H9 (cell line): ENCODE measurements around the gene ITPR1. TPM values are rescaled to one million over a fixed set of nuclear protein-coding genes. Genes with fewer than 3 reads are reported as not detected.

Source experiments
- DNase-seq: peaks from one replicate; pipeline ENCODE4 v3.0.0-alpha.2; 2017
- H2AFZ ChIP-seq: one replicate; pipeline ENCODE4 v1.6.1; 2013; ENCODE audit warnings: mild to moderate bottlenecking, low read length, control low read depth, moderate library complexity
- H2AK5ac ChIP-seq: 2 replicates; pipeline ENCODE4 v1.6.1; 2013; ENCODE audit warnings: low read length, control low read depth, mixed read lengths; ENCODE audit not compliant: insufficient read length
- H2BK120ac ChIP-seq: one replicate; pipeline ENCODE4 v1.6.1; 2013; ENCODE audit warnings: low read depth, mild to moderate bottlenecking, low read length, control low read depth, inconsistent platforms; ENCODE audit not compliant: poor library complexity, severe bottlenecking
- H2BK12ac ChIP-seq: 2 replicates; pipeline ENCODE4 v1.6.1; 2013; ENCODE audit warnings: low read length, control low read depth, mixed read lengths, low read depth; ENCODE audit not compliant: insufficient read length
- H2BK15ac ChIP-seq: 2 replicates; pipeline ENCODE4 v1.6.1; 2013; ENCODE audit warnings: low read depth, low read length, control low read depth
- H2BK20ac ChIP-seq: one replicate; pipeline ENCODE4 v1.6.1; 2013; ENCODE audit warnings: low read depth, mild to moderate bottlenecking, low read length, control low read depth, inconsistent platforms; ENCODE audit not compliant: poor library complexity, severe bottlenecking
- H2BK5ac ChIP-seq: 2 replicates; pipeline ENCODE4 v1.6.1; 2013; ENCODE audit warnings: low read length, control low read depth, mixed read lengths; ENCODE audit not compliant: insufficient read length
- H3K14ac ChIP-seq: 2 replicates; pipeline ENCODE4 v1.6.1; 2013; ENCODE audit warnings: low read length, control low read depth; ENCODE audit not compliant: insufficient read depth
- H3K18ac ChIP-seq: 2 replicates; pipeline ENCODE4 v1.6.1; 2013; ENCODE audit warnings: low read depth, mild to moderate bottlenecking, mixed read lengths, low read length, control low read depth; ENCODE audit not compliant: insufficient read length
- H3K23ac ChIP-seq: 2 replicates; pipeline ENCODE4 v1.6.1; 2013; ENCODE audit warnings: low read length, control low read depth, mixed read lengths, low read depth; ENCODE audit not compliant: insufficient read length
- H3K23me2 ChIP-seq: 2 replicates; pipeline ENCODE4 v1.6.1; 2013; ENCODE audit warnings: low read depth, mild to moderate bottlenecking, mixed read lengths, low read length, control low read depth; ENCODE audit not compliant: insufficient read length, poor library complexity, severe bottlenecking
- H3K27ac ChIP-seq: 2 replicates; pipeline ENCODE4 v1.5.1; 2013; ENCODE audit warnings: low read length, control low read depth, mixed read lengths, low read depth; ENCODE audit not compliant: insufficient read length
- H3K27me3 ChIP-seq: 2 replicates; pipeline ENCODE4 v1.6.1; 2013; ENCODE audit warnings: low read length, control low read depth, inconsistent platforms; ENCODE audit not compliant: insufficient read depth
- H3K4ac ChIP-seq: 2 replicates; pipeline ENCODE4 v1.6.1; 2013; ENCODE audit warnings: low read depth, mild to moderate bottlenecking, control low read depth, inconsistent platforms, low read length, moderate library complexity
- H3K4me1 ChIP-seq: 2 replicates; pipeline ENCODE4 v1.6.1; 2013; ENCODE audit warnings: low read length, control low read depth, inconsistent platforms; ENCODE audit not compliant: insufficient read depth
- H3K4me2 ChIP-seq: 2 replicates; pipeline ENCODE4 v1.6.1; 2013; ENCODE audit warnings: low read length, control low read depth, mixed read lengths; ENCODE audit not compliant: insufficient read length, insufficient read depth
- H3K56ac ChIP-seq: 2 replicates; pipeline ENCODE4 v1.6.1; 2013; ENCODE audit warnings: low read depth, mild to moderate bottlenecking, mixed read lengths, low read length, control low read depth; ENCODE audit not compliant: insufficient read length
- H3K79me1 ChIP-seq: 2 replicates; pipeline ENCODE4 v1.6.1; 2013; ENCODE audit warnings: low read depth, mild to moderate bottlenecking, moderate library complexity, low read length, control low read depth, inconsistent platforms; ENCODE audit not compliant: insufficient read depth, poor library complexity, severe bottlenecking
- H3K79me2 ChIP-seq: 2 replicates; pipeline ENCODE4 v1.6.1; 2013; ENCODE audit warnings: low read length, control low read depth, inconsistent platforms; ENCODE audit not compliant: insufficient read depth
- H3K9ac ChIP-seq: 2 replicates; pipeline ENCODE4 v1.6.1; 2013; ENCODE audit warnings: low read length, control low read depth, mixed read lengths; ENCODE audit not compliant: insufficient read length; ENCODE audit errors: extremely low read depth
- H3K9me3 ChIP-seq: one replicate; pipeline ENCODE4 v1.6.1; 2013; ENCODE audit warnings: low read depth, low read length, inconsistent platforms; ENCODE audit not compliant: control insufficient read depth
- H3T11ph ChIP-seq: one replicate; pipeline ENCODE4 v1.6.1; 2013; ENCODE audit warnings: mild to moderate bottlenecking, low read length, control low read depth, inconsistent platforms
- H4K20me1 ChIP-seq: one replicate; pipeline ENCODE4 v1.6.1; 2013; ENCODE audit not compliant: control insufficient read depth, insufficient read length, insufficient read depth
- H4K5ac ChIP-seq: 2 replicates; pipeline ENCODE4 v1.6.1; 2013; ENCODE audit warnings: low read depth, mild to moderate bottlenecking, mixed read lengths, low read length, control low read depth; ENCODE audit not compliant: insufficient read length
- H4K8ac ChIP-seq: replicated peaks from 2 replicates; pipeline ENCODE4 v1.6.1; 2013; ENCODE audit warnings: low read length, control low read depth, mixed read lengths, low read depth; ENCODE audit not compliant: insufficient read length
- H4K91ac ChIP-seq: 2 replicates; pipeline ENCODE4 v1.6.1; 2013; ENCODE audit warnings: low read depth, mild to moderate bottlenecking, moderate library complexity, mixed read lengths, low read length, control low read depth; ENCODE audit not compliant: insufficient read length
- H3K27ac Mint-ChIP-seq, 3 experiments: 2 replicates in 2 of 3; 3 replicates in 1 of 3; pipeline ENCODE4 v1.8.0; 2020 to 2021; ENCODE audit warnings: mixed read lengths in 3 of 3, mild to moderate bottlenecking in 1 of 3, moderate library complexity in 1 of 3
- H3K27me3 Mint-ChIP-seq: 2 replicates; pipeline ENCODE4 v1.8.0; 2021; ENCODE audit warnings: low read depth, mild to moderate bottlenecking, moderate library complexity, mixed read lengths
- H3K36me3 Mint-ChIP-seq, 3 experiments: 2 replicates in 2 of 3; 3 replicates in 1 of 3; pipeline ENCODE4 v1.8.0; 2020 to 2021; ENCODE audit warnings: low read depth in 3 of 3, mixed read lengths in 3 of 3; ENCODE audit not compliant: insufficient read depth in 1 of 3
- H3K4me1 Mint-ChIP-seq, 2 experiments: 2 replicates each; pipeline ENCODE4 v1.8.0; 2020; ENCODE audit warnings: mixed read lengths in 2 of 2
- H3K4me3 Mint-ChIP-seq, 2 experiments: 2 replicates in 1 of 2; 3 replicates in 1 of 2; pipeline ENCODE4 v1.8.0; 2020 to 2021; ENCODE audit warnings: mild to moderate bottlenecking in 2 of 2, mixed read lengths in 2 of 2, moderate library complexity in 1 of 2
- H3K9me3 Mint-ChIP-seq, 2 experiments: 2 replicates in 1 of 2; 3 replicates in 1 of 2; pipeline ENCODE4 v1.8.0; 2020; ENCODE audit warnings: mild to moderate bottlenecking in 2 of 2, mixed read lengths in 2 of 2, moderate library complexity in 1 of 2
- WGBS: extraction: QIAGEN DNeasy Blood & Tissue Kit; methylation state at CpG from one replicate; pipeline ENCODE4 v1.1.7; 2013; ENCODE audit warnings: missing lambda C conversion rate, low lambda C conversion rate, mixed read lengths; ENCODE audit not compliant: insufficient read length; ENCODE audit errors: extremely low coverage; 5-methylcytosine and 5-hydroxymethylcytosine counted together
- total RNA-seq: library from RNA; stranded (reverse); gene quantifications from 2 replicates; pipeline ENCODE4 v1.2.1, GENCODE V29; 2021
- TF ChIP-seq, protein P1 (sequence below): fragments of 200-600 bp; sonication (generic); conservative IDR thresholded peaks from 3 replicates; pipeline ENCODE4 v1.8.0; 2021; ENCODE audit warnings: antibody characterized with exemption, mild to moderate bottlenecking

ITPR1 gene
- total RNA-seq, 1 experiment from 2014 or later: 4.2 TPM

DNA sequence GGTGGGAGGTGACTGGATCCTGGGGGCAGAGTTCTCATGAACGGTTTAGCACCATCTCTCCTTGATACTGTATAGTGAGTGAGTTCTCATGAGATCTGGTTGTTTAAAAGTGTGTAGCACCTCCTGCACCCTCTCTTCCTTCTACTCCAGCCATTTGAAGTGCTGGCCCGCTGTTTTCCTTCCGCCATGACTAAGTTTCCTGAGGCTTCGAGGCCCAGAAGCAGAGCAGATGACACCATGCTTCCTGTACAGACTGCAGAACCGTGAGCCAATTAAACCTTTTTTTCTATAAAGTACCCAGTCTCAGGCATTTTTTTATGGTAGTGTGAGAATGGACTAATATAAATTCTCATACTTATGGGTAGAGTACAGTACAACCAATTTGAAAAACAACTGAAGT, 362.5 kb downstream of the ITPR1 start:
- Histone ChIP-seq H3K9ac (no peak overlapping the region), H3K27me3 (no peaks in the 10 kb centered on the region), H3K4me1 (no peaks in the 10 kb centered on the region), H3K23me2 (no peaks in the 10 kb centered on the region), H3K14ac (no peak overlapping the region), H3K79me2 (no peaks in the 10 kb centered on the region), H3K79me1 (no peaks in the 10 kb centered on the region), H2AFZ (no peak overlapping the region), H4K8ac (no peak overlapping the region), H2BK20ac (no peak overlapping the region), H2BK15ac (no peak overlapping the region; the same call in 1 of the 2 replicates), H3T11ph (no peak overlapping the region), H4K91ac (no peak overlapping the region), H3K23ac (no peak overlapping the region), H4K5ac (no peak overlapping the region), H3K4ac (no peak overlapping the region), H3K18ac (no peak overlapping the region), H3K56ac (no peak overlapping the region), H4K20me1 (no peaks in the 10 kb centered on the region), H3K9me3 (no peaks in the 10 kb centered on the region), H3K4me2 (no peak overlapping the region), H3K27ac (no peak overlapping the region), H2BK5ac (no peak overlapping the region), H2BK120ac (no peak overlapping the region), H2AK5ac (no peak overlapping the region), H2BK12ac (no peak overlapping the region)
- peaks cover 0 to 4% (median 0%) of the 10 kb centered on the region in 3 experiments; a peak in 1 of 7 replicates for H3K36me3 Mint-ChIP-seq
- no peak overlapping the region for H3K4me3 Mint-ChIP-seq
- DNase-seq: no peak
- TF ChIP-seq, protein P1, sequence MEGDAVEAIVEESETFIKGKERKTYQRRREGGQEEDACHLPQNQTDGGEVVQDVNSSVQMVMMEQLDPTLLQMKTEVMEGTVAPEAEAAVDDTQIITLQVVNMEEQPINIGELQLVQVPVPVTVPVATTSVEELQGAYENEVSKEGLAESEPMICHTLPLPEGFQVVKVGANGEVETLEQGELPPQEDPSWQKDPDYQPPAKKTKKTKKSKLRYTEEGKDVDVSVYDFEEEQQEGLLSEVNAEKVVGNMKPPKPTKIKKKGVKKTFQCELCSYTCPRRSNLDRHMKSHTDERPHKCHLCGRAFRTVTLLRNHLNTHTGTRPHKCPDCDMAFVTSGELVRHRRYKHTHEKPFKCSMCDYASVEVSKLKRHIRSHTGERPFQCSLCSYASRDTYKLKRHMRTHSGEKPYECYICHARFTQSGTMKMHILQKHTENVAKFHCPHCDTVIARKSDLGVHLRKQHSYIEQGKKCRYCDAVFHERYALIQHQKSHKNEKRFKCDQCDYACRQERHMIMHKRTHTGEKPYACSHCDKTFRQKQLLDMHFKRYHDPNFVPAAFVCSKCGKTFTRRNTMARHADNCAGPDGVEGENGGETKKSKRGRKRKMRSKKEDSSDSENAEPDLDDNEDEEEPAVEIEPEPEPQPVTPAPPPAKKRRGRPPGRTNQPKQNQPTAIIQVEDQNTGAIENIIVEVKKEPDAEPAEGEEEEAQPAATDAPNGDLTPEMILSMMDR: no peak
- H3K9me3 Mint-ChIP-seq: peaks cover 0 to 3% of the 10 kb centered on the region in 2 experiments; a peak in 1 of 5 replicates
- H3K4me1 Mint-ChIP-seq: peaks cover 0 to 6% of the 10 kb centered on the region in 2 experiments; a peak in 2 of 4 replicates
- no peak overlapping the region; a peak in 1 of 7 replicates for H3K27ac Mint-ChIP-seq
- no peaks in the 10 kb centered on the region for H3K27me3 Mint-ChIP-seq
- no CpG with 5 or more reads among the region's 5 CpGs for WGBS
